MM.1S (cell line): ENCODE results near the gene EXOC4.

Experiments
- DNase-seq: peaks from one replicate; pipeline ENCODE4 v3.0.0-alpha.2; 2015
- H2AFZ ChIP-seq: fragments of 300-600 bp; sonication (generic); 2 replicates; pipeline ENCODE4 v1.6.0; 2016; ENCODE audit warnings: antibody characterized with exemption, low read length
- H3F3A ChIP-seq: fragments of 300-600 bp; sonication (generic); 2 replicates; pipeline ENCODE4 v1.6.1; 2016; ENCODE audit warnings: mild to moderate bottlenecking, antibody characterized with exemption, low read length, moderate library complexity, mixed read lengths; ENCODE audit not compliant: insufficient read depth
- H3K27ac ChIP-seq: fragments of 300-600 bp; sonication (generic); 2 replicates; pipeline ENCODE4 v1.5.1; 2016; ENCODE audit warnings: mild to moderate bottlenecking, low read length
- H3K27me3 ChIP-seq: fragments of 300-600 bp; sonication (generic); replicated peaks from 2 replicates; pipeline ENCODE4 v1.6.0; 2016; ENCODE audit warnings: low read length; ENCODE audit not compliant: insufficient read depth
- H3K36me3 ChIP-seq: fragments of 300-600 bp; sonication (generic); replicated peaks from 2 replicates; pipeline ENCODE4 v1.6.1; 2016; ENCODE audit warnings: mild to moderate bottlenecking, low read length, mixed read lengths; ENCODE audit not compliant: insufficient read depth
- H3K4me1 ChIP-seq: fragments of 300-600 bp; sonication (generic); 2 replicates; pipeline ENCODE4 v1.6.1; 2016; ENCODE audit warnings: low read length, mixed read lengths
- H3K4me2 ChIP-seq: fragments of 300-600 bp; sonication (generic); 2 replicates; pipeline ENCODE4 v1.6.0; 2016; ENCODE audit warnings: low read depth, low read length
- H3K4me3 ChIP-seq: fragments of 300-600 bp; sonication (generic); 2 replicates; pipeline ENCODE4 v1.5.1; 2016; ENCODE audit warnings: low read length, mixed read lengths
- H3K79me2 ChIP-seq: fragments of 300-600 bp; sonication (generic); 2 replicates; pipeline ENCODE4 v1.6.1; 2016; ENCODE audit warnings: mixed run types, low read length, mixed read lengths
- H3K9ac ChIP-seq: fragments of 300-600 bp; sonication (generic); 2 replicates; pipeline ENCODE4 v1.6.1; 2016; ENCODE audit warnings: low read length, mixed read lengths
- H3K9me2 ChIP-seq: fragments of 300-600 bp; sonication (generic); replicated peaks from 2 replicates; pipeline ENCODE4 v1.6.1; 2016; ENCODE audit warnings: mild to moderate bottlenecking, low read length, mixed read lengths; ENCODE audit not compliant: insufficient read depth
- H3K9me3 ChIP-seq: fragments of 300-600 bp; sonication (generic); replicated peaks from 2 replicates; pipeline ENCODE4 v1.6.1; 2016; ENCODE audit warnings: mild to moderate bottlenecking, low read length, mixed read lengths; ENCODE audit not compliant: insufficient read depth
- H4K20me1 ChIP-seq: fragments of 300-600 bp; sonication (generic); 2 replicates; pipeline ENCODE4 v1.6.1; 2016; ENCODE audit warnings: mild to moderate bottlenecking, low read length, moderate library complexity, mixed read lengths; ENCODE audit not compliant: insufficient read depth
- EZH2 ChIP-seq: fragments of 300-600 bp; sonication (generic); optimal IDR thresholded peaks from 2 replicates; pipeline ENCODE3; 2017; ENCODE audit warnings: low read depth, mild to moderate bottlenecking, antibody characterized with exemption, low read length, mixed read lengths
- EZH2phosphoT487 ChIP-seq: fragments of 300-600 bp; sonication (generic); IDR thresholded peaks from 2 replicates; pipeline ENCODE4 v1.6.1; 2018; ENCODE audit warnings: antibody characterized with exemption, low read length
- TF ChIP-seq, protein P1 (sequence below): fragments of 300-600 bp; sonication (generic); IDR thresholded peaks from 2 replicates; pipeline ENCODE4 v1.5.1; 2016; ENCODE audit warnings: antibody characterized with exemption, low read length, mixed read lengths

Gene EXOC4

GRCh38 chr7:133358708-133359107 is 105.8 kb downstream of the EXOC4 start:
- no peak overlapping the region for H2AFZ ChIP-seq
- no peaks in the 10 kb centered on the region for H3K9me2 ChIP-seq
- H4K20me1 ChIP-seq: no peaks in the 10 kb centered on the region
- H3K36me3 ChIP-seq: peaks cover 3% of the 10 kb centered on the region; the same call in 1 of the 2 replicates
- H3K4me1 ChIP-seq: no peaks in the 10 kb centered on the region
- H3K4me3 ChIP-seq: no peak overlapping the region
- DNase-seq: no peak
- no peak overlapping the region for H3K4me2 ChIP-seq
- H3K9me3 ChIP-seq: no peaks in the 10 kb centered on the region
- TF ChIP-seq EZH2phosphoT487: no peak
- no peak for TF ChIP-seq EZH2
- TF ChIP-seq, protein P1, sequence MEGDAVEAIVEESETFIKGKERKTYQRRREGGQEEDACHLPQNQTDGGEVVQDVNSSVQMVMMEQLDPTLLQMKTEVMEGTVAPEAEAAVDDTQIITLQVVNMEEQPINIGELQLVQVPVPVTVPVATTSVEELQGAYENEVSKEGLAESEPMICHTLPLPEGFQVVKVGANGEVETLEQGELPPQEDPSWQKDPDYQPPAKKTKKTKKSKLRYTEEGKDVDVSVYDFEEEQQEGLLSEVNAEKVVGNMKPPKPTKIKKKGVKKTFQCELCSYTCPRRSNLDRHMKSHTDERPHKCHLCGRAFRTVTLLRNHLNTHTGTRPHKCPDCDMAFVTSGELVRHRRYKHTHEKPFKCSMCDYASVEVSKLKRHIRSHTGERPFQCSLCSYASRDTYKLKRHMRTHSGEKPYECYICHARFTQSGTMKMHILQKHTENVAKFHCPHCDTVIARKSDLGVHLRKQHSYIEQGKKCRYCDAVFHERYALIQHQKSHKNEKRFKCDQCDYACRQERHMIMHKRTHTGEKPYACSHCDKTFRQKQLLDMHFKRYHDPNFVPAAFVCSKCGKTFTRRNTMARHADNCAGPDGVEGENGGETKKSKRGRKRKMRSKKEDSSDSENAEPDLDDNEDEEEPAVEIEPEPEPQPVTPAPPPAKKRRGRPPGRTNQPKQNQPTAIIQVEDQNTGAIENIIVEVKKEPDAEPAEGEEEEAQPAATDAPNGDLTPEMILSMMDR: no peak
- H3K9ac ChIP-seq: no peak overlapping the region
- no peaks in the 10 kb centered on the region for H3K79me2 ChIP-seq
- H3K27ac ChIP-seq: no peak overlapping the region
- H3F3A ChIP-seq: no peaks in the 10 kb centered on the region
- H3K27me3 ChIP-seq: no peaks in the 10 kb centered on the region

DNA sequence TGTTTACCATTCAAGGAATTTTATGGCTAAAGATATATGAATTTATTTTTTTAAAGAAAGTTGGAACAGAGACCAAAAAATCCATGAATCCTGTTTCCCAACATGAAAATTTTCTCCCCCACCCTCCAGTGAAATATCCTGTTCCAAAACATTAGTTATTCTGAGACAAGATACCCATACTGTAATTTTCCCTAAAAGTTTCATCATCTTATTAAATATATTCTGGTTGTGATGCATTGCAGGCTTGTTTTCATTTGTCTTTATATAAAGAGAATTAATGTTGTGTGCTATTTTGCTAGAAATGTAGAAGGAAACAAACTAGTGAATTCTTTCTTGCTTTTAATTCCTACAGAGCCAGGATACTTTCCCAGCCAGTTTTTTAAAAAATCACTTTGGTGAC is 106.6 kb downstream of the EXOC4 start:
- Histone ChIP-seq H3K27me3 (no peaks in the 10 kb centered on the region), H3K27ac (no peak overlapping the region), H3K79me2 (no peaks in the 10 kb centered on the region), H2AFZ (no peak overlapping the region), H3K4me1 (no peaks in the 10 kb centered on the region), H3F3A (no peaks in the 10 kb centered on the region), H3K9me3 (no peaks in the 10 kb centered on the region), H3K9ac (no peak overlapping the region), H3K36me3 (peaks cover 3% of the 10 kb centered on the region; the same call in 1 of the 2 replicates), H4K20me1 (no peaks in the 10 kb centered on the region), H3K4me2 (no peak overlapping the region), H3K9me2 (no peaks in the 10 kb centered on the region), H3K4me3 (no peak overlapping the region)
- DNase-seq: no peak
- no peak for TF ChIP-seq EZH2phosphoT487
- TF ChIP-seq, protein P1: no peak

- Histone ChIP-seq H2AFZ (no peak overlapping the region), H3K9me2 (no peaks in the 10 kb centered on the region), H3K9me3 (no peaks in the 10 kb centered on the region), H3K9ac (no peak overlapping the region), H3K79me2 (no peaks in the 10 kb centered on the region), H3F3A (no peaks in the 10 kb centered on the region), H4K20me1 (no peaks in the 10 kb centered on the region), H3K36me3 (peaks cover 3% of the 10 kb centered on the region; the same call in 1 of the 2 replicates), H3K27me3 (no peaks in the 10 kb centered on the region), H3K27ac (no peak overlapping the region), H3K4me1 (peaks cover 6% of the 10 kb centered on the region), H3K4me2 (no peak overlapping the region), H3K4me3 (no peak overlapping the region)
- no peak for TF ChIP-seq EZH2phosphoT487
- no peak for TF ChIP-seq EZH2
- TF ChIP-seq, protein P1: no peak
- DNase-seq: no peak
These were observed 107.3 kb downstream of the EXOC4 start for GRCh38 chr7:133360201-133360600.
